ENCODE results near the gene ACTG2.

DNA sequence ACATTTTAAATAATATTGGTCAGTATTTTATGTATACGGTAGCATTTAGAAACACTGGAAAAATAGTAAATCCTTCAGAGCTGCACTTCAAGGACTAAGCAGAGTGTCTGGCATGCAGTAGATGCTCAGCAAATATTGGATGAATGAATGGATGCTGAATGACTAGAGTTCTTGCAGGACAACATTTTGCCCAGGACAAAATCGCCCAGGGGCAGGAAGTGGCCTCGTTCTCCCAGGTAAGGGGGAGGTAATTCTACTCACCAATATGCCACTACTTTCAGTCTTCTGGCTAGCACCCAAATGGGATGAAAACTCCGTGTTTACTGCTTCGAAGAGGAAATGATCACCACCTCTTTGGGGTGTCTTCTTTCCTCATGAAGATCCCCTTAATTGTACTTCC, 29.9 kb downstream of the ACTG2 start:
- no peak for TF ChIP-seq CTCF (conservative IDR thresholded peaks at IDR 0.05; ENCODE audit: low read depth, low read length)
- no peak for TF ChIP-seq EZH2 (IDR thresholded peaks at IDR 0.05; ENCODE audit: borderline replicate concordance, low read depth, low read length, poor library complexity, severe bottlenecking)
